Astrocyte (in vitro differentiated cells and primary cell): ENCODE results near the gene YIPF5. TPM values are rescaled to one million over a fixed set of nuclear protein-coding genes. Genes with fewer than 3 reads are reported as not detected.

ENCODE experiments used
- DNase-seq: peaks from one replicate; pipeline ENCODE4 v3.0.0-alpha.2; 2010; ENCODE audit warnings: low read depth
- FAIRE-seq: peaks from 2 replicates; lab custom pipeline; 2011; peaks lifted over from hg19 to GRCh38; lab: Jason Lieb, UNC
- H2AFZ ChIP-seq: 2 replicates; pipeline ENCODE4 v1.6.0; 2012; ENCODE audit warnings: low read depth, low read length, inconsistent platforms
- H3K27ac ChIP-seq: 2 replicates; pipeline ENCODE4 v1.5.1; 2011; ENCODE audit warnings: low read depth, low read length, inconsistent platforms
- H3K27me3 ChIP-seq: 2 replicates; pipeline ENCODE4 v1.6.0; 2011; ENCODE audit warnings: low read length, inconsistent platforms; ENCODE audit not compliant: insufficient read depth
- H3K36me3 ChIP-seq: 2 replicates; pipeline ENCODE4 v1.5.1; 2011; ENCODE audit warnings: low read length, inconsistent platforms; ENCODE audit not compliant: insufficient read depth
- H3K4me1 ChIP-seq: 2 replicates; pipeline ENCODE4 v1.5.1; 2011; ENCODE audit warnings: low read length, inconsistent platforms; ENCODE audit not compliant: insufficient read depth
- H3K4me2 ChIP-seq: 2 replicates; pipeline ENCODE4 v1.6.0; 2012; ENCODE audit warnings: low read length, inconsistent platforms
- H3K4me3 ChIP-seq: 2 replicates; pipeline ENCODE4 v1.5.1; 2011; ENCODE audit warnings: low read depth, mild to moderate bottlenecking, low read length, inconsistent platforms; ENCODE audit not compliant: insufficient read depth
- H3K79me2 ChIP-seq: 2 replicates; pipeline ENCODE4 v1.6.0; 2012; ENCODE audit warnings: mild to moderate bottlenecking, low read length, inconsistent platforms; ENCODE audit not compliant: insufficient read depth
- H3K9ac ChIP-seq: 2 replicates; pipeline ENCODE4 v1.6.0; 2012; ENCODE audit warnings: mild to moderate bottlenecking, low read length, inconsistent platforms
- H3K9me3 ChIP-seq: 2 replicates; pipeline ENCODE4 v1.5.1; 2012; ENCODE audit warnings: low read depth, mild to moderate bottlenecking, low read length, inconsistent platforms; ENCODE audit not compliant: insufficient read depth
- H4K20me1 ChIP-seq: 2 replicates; pipeline ENCODE4 v1.6.0; 2012; ENCODE audit warnings: low read length, inconsistent platforms; ENCODE audit not compliant: insufficient read depth
- H3K27ac Mint-ChIP-seq: one replicate; pipeline ENCODE4 v1.8.0; 2021; ENCODE audit warnings: mild to moderate bottlenecking, mixed read lengths; ENCODE audit not compliant: unreplicated experiment
- H3K27me3 Mint-ChIP-seq: one replicate; pipeline ENCODE4 v1.8.0; 2021; ENCODE audit warnings: low read depth, mixed read lengths; ENCODE audit not compliant: unreplicated experiment
- H3K36me3 Mint-ChIP-seq: one replicate; pipeline ENCODE4 v1.8.0; 2021; ENCODE audit warnings: low read depth, mixed read lengths; ENCODE audit not compliant: unreplicated experiment
- H3K4me1 Mint-ChIP-seq: one replicate; pipeline ENCODE4 v1.8.0; 2021; ENCODE audit warnings: low read depth, mixed read lengths; ENCODE audit not compliant: unreplicated experiment
- H3K4me3 Mint-ChIP-seq: one replicate; pipeline ENCODE4 v1.8.0; 2021; ENCODE audit warnings: mild to moderate bottlenecking, moderate library complexity, mixed read lengths; ENCODE audit not compliant: unreplicated experiment
- H3K9me3 Mint-ChIP-seq: one replicate; pipeline ENCODE4 v1.8.0; 2021; ENCODE audit warnings: mild to moderate bottlenecking, mixed read lengths; ENCODE audit not compliant: unreplicated experiment
- CTCF ChIP-seq: IDR thresholded peaks from 2 replicates; pipeline ENCODE4 v1.5.1; 2011; ENCODE audit warnings: low read depth, mild to moderate bottlenecking, inconsistent platforms, low read length, moderate library complexity; ENCODE audit not compliant: insufficient read depth
- EZH2 ChIP-seq: IDR thresholded peaks from 2 replicates; pipeline ENCODE4 v1.6.1; 2012; ENCODE audit warnings: mild to moderate bottlenecking, low read length, inconsistent platforms; ENCODE audit not compliant: insufficient read depth
- total RNA-seq: library from RNA; stranded (reverse); gene quantifications from 2 replicates; pipeline ENCODE4 v1.2.1, GENCODE V29; 2021

YIPF5 gene
- total RNA-seq, 1 donor from 2014 or later = 132 TPM

- DNase-seq (peak; percentile 34), FAIRE-seq (peak; percentile 93)
- H3K9ac ChIP-seq = no peak overlapping the region
- no peak for TF ChIP-seq EZH2
- peak; percentile 88 for TF ChIP-seq CTCF
- H3K79me2 ChIP-seq = no peaks in the 10 kb centered on the region
- no peak overlapping the region for H3K27ac ChIP-seq
- no peak overlapping the region for H2AFZ ChIP-seq
- Mint-ChIP-seq H3K4me3 (no peak overlapping the region), H3K9me3 (no peaks in the 10 kb centered on the region), H3K27ac (no peak overlapping the region), H3K36me3 (no peaks in the 10 kb centered on the region), H3K27me3 (no peaks in the 10 kb centered on the region), H3K4me1 (peaks cover 22% of the 10 kb centered on the region)
- H3K4me2 ChIP-seq = peak overlapping the region; percentile 3
- H3K4me3 ChIP-seq = no peak overlapping the region
- no peaks in the 10 kb centered on the region for H3K27me3 ChIP-seq
- no peaks in the 10 kb centered on the region for H3K36me3 ChIP-seq
- H4K20me1 ChIP-seq = no peaks in the 10 kb centered on the region
- H3K9me3 ChIP-seq = no peaks in the 10 kb centered on the region
- H3K4me1 ChIP-seq = peaks cover 13% of the 10 kb centered on the region
Observed at GRCh38 chr5:144183254-144183889, 12.9 kb upstream of the YIPF5 start.

GRCh38 chr5:144179226-144179625 lies 8.8 kb upstream of the YIPF5 start:
- H3K27ac Mint-ChIP-seq = peak overlapping the region; percentile 64
- no peaks in the 10 kb centered on the region for H3K9me3 ChIP-seq
- no peak for FAIRE-seq

More at GRCh38 chr5:144179226-144179625, 8.8 kb upstream of the YIPF5 start:
- no peak overlapping the region for H3K4me2 ChIP-seq
- H3K4me1 ChIP-seq = no peaks in the 10 kb centered on the region
- TF ChIP-seq CTCF = no peak
- TF ChIP-seq EZH2 = no peak
- no peak for DNase-seq
- no peak overlapping the region for H2AFZ ChIP-seq
- no peak overlapping the region for H3K27ac ChIP-seq
- H3K36me3 ChIP-seq = no peaks in the 10 kb centered on the region
- no peaks in the 10 kb centered on the region for H3K27me3 ChIP-seq
- no peaks in the 10 kb centered on the region for H3K79me2 ChIP-seq
- Mint-ChIP-seq H3K36me3 (no peaks in the 10 kb centered on the region), H3K4me1 (peaks cover 18% of the 10 kb centered on the region), H3K4me3 (no peak overlapping the region), H3K27me3 (no peaks in the 10 kb centered on the region), H3K9me3 (no peaks in the 10 kb centered on the region)
- no peak overlapping the region for H3K9ac ChIP-seq
- no peak overlapping the region for H3K4me3 ChIP-seq
- no peaks in the 10 kb centered on the region for H4K20me1 ChIP-seq
